ENCODE data around the gene ARSI. TPM values are rescaled to one million over a fixed set of nuclear protein-coding genes. Genes with fewer than 3 reads are reported as not detected.
"Not testable (repeated sequence)": the region's sequence is repeated elsewhere in the genome, so short reads cannot be mapped to it uniquely, and the experiment has no call there.

Gene ARSI
- total RNA-seq, 1 donor from 2014 or later: 2.2 TPM

DNA sequence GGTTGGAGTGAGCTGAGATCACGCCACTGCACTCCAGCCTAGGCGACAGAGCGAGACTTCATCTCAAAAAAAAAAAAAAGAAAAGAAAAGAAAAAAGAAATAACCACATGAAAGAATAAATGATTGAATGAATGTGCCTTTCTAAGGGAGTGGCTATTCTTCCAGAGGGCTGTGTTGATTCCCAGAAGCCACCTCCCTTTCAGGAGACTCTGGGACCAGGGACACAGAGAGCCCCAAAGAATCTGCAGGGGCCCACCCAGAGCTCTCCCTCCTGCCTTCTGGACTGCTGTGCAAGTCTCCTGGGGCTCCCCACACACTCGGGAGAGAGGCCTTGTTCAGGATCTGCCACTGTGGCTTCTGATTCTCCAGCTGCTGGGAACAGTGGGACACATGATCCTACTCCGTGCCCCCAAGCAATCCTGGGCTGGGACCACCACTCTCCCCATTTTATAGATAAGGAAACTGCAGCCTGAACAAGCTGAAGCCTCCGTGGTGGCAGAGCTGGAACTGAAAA is 36.8 kb downstream of the ARSI start:
- DNase-seq (ENCODE audit: low spot score): no peak

GRCh38 chr5:150264667-150265603 is 37.8 kb downstream of the ARSI start:
- DNase-seq (ENCODE audit: low spot score): no peak

DNA sequence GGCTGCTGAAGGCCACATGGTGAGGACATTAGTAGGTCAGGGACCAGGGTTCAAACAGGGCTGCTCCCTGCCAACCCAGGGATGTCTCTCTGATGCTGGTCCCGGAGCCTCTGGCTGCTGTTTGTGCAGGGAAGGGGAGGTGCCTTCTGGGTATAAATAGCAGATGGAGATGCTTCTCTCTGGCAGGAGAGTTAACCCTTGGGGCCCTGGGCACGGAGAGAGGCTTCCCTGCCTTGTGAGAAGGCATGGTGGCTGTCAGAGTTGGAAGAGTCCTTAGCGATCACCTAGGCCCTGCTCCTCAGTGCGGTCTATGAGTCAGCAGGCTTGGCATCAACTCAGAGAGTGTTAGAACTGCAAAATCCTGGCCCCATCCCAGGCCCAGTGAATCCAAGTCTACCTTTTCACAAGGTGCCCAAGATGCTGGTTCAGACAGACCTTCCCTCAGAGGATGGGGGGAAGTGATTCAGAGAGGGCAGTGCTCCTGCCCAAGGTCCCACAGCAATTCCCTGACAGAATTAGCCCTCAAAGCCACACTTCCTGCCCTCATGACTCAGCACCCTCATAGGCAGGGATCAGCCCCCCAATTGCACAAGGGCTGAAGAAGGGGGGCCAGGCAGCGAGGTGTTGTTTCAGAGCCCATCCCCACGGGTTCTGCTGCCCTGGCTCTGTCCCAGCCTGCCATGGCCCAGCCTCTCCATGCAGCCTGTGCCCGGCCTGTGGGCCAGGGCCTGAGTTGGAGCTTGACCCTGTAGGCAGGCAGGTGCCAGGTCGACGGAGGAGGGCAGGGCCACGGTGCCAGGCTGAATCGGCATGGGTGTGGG is 38.7 kb downstream of the ARSI start:
- DNase-seq (ENCODE audit: low spot score): peak; percentile 60

- no peak for DNase-seq (ENCODE audit: low spot score)
Observed at GRCh38 chr5:150263375-150263775, 39.3 kb downstream of the ARSI start.

- no peak for DNase-seq (ENCODE audit: low spot score)
Observed at GRCh38 chr5:150262502-150262901, 40.2 kb downstream of the ARSI start.

DNA sequence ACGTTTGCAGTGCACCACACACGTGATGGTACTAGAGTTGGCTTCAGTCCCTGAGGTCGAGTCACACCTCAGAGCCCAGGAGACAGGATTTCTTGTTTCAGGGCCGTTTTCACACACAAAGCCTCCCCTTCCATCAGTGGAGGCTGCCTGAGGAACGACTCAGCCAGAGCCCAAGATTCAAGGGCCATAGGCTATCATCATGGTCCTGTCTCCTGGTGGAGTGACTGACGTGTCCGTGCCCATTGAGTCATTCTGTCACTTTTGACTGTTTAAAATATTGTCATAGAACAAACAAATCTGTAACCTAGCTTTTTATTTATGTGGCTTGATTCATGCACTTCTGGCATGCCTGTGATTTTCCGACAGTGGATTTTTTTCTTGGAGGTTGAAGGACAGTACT is 41.5 kb downstream of the ARSI start:
- DNase-seq (ENCODE audit: low spot score): no peak

GRCh38 chr5:150258130-150258529 is 44.6 kb downstream of the ARSI start:
- no peak for DNase-seq (ENCODE audit: low spot score)

- DNase-seq (ENCODE audit: low spot score): no peak
Observed at GRCh38 chr5:150257424-150257823, 45.3 kb downstream of the ARSI start.

DNA sequence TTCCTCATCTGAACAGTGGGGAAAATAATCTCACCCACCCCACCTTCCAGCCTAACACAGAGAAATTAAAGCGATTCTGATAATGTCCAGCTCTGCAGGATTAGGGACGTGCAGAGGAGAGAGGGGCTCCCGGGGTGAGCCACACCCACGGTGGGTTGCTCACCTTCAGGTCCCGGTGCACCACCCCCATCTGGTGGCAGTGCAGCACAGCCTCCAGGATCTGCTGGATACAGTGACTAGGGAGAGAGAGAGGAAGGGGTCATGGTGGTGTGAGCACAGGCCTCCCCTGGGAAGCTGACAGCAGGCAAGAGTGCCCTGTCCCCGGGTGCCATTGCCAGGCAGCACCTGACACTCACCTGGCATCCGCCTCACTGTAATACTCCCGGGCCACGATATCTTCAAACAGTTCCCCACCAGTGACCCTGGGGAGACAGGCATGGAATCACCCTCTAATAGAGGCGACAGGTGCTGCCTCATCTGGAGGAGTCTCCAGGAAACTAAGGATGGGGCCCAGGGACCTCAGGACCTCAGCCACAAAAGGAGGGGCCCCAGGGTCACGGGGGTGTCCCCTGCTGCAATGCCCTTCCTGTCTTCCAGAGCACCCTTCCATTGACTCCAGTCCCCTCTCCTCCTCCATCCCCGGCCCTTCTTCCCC is 46.2 kb downstream of the ARSI start:
- DNase-seq (ENCODE audit: low spot score): no peak

DNA sequence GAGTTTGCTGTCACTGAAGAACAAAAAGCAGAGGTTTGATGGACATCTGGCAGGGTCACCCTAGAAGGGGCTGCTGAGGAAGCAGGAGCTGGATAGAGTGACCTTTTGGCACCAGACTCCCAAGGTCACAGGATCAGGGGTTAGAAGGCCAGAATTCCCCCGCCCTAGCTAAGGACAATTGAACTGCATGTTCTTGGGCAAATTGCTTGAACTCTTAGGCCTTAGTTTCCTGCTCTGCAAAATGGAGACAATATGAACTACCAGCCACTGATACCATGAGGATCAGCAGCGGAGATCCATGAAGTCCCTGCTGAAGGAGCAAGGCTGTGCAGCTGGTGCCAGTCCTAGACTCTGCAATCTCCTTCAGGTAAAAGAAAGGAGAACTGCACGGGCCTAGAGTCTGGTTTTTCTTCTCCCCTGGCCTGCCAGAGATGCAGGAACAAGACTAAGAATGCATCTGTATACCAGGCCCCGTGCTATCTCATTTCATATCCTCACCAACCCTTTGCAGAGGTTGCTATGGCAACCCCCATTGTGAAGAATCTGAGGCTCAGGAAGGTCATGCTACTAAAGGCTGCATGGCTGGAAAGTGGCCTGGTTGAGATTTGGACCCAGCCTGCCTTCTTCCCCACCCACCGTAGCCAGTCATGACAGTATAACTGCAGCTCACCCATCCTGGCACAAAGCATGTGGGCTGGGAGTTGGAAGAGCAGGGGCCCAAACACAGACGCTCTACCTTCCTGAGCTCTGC is 46.9 kb downstream of the ARSI start:
- no peak for DNase-seq (ENCODE audit: low spot score)

- no peak for DNase-seq (ENCODE audit: low spot score)
Observed at GRCh38 chr5:150254774-150255173, 47.9 kb downstream of the ARSI start.

DNA sequence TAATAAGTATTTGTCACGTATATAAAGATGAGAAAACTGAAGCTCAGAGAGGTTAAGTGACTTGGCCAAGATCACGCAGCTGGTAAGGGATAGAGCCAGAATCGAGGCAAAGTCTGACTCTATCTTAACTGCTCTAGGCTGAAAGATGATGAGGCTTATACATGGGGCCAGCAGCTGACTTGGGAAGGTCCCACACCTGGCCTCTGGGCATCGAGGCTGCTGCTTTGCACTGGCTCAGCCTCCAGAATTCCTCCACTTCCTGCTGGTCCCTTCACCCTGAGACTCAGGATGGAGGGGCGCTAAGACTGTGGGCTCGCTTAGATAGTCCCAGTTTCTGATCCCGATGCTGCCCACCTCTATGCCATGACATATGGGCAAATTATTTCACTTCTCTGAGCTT is 48.3 kb downstream of the ARSI start:
- DNase-seq (ENCODE audit: low spot score): no peak

- no peak for DNase-seq (ENCODE audit: low spot score)
Observed at GRCh38 chr5:150253416-150254208, 49.1 kb downstream of the ARSI start.

- DNase-seq (ENCODE audit: low spot score): no peak
Observed at GRCh38 chr5:150252489-150252888, 50.2 kb downstream of the ARSI start.

DNA sequence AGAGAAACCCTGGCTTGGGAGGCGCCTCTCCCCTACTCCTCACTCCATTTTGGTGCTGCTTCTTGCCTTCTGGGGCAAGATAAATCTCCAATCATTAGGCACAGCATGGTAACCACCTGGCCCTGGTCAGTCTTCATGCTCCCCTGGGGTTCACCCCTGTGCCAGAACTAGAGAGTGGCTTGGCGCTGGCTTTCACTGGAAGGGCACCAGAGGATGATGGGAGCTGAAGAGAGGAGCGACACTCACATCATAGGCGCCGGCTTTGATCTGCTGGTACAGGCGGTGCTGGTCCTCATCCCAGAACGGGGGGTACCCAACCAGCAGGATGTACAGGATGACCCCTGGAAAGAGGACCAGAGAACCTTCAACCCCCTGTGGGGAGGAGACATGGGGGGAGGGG is 51.2 kb downstream of the ARSI start:
- no peak for DNase-seq (ENCODE audit: low spot score)

DNA sequence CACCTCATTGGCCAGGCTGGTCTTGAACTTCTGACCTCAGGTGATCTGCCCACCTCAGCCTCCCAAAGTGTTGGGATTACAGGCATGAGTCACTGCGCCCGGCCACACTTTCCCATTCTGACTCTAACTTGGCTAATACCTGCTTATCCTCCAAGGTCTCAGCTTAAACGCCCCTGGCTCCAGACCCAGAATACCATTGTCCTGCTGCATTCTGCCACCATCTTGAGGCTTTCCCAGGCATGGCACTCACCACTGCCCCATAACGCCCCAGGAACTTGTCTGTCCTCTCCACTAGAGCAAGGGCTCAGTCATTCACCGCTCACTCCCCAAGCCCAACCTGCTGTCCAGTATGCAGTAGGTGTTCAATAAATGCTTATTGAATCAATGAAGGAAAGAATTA is 53.0 kb downstream of the ARSI start:
- DNase-seq (ENCODE audit: low spot score): no peak

GRCh38 chr5:150248946-150249345 is 53.8 kb downstream of the ARSI start:
- no peak for DNase-seq (ENCODE audit: low spot score)

- not testable (repeated sequence) for DNase-seq (ENCODE audit: low spot score)
Observed at GRCh38 chr5:150248493-150248892, 54.2 kb downstream of the ARSI start.

- DNase-seq (ENCODE audit: low spot score): no peak
Observed at GRCh38 chr5:150247726-150248125, 55.0 kb downstream of the ARSI start.

GRCh38 chr5:150246835-150247234 is 55.9 kb downstream of the ARSI start:
- no peak for DNase-seq (ENCODE audit: low spot score)

DNA sequence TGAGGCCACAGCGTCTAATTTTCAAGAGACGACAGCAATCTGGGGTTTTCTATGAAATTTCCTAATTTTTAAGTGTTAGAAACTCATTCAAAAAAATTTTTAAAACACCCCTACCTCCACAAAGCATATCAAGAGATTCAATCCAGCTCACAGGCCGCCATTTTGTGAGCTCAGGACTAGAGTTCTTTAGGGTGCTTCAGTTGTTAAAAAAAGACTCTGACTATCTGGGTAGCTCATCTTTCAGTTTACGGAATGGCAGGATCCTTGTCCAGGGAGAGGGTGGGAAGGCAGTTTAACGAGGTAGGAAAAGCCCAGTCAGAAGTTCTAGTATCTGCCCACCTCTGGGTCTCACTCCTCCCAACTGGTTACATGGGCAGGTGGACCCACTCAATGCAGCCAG is 56.3 kb downstream of the ARSI start:
- no peak for DNase-seq (ENCODE audit: low spot score)
